K562 (cell line): ENCODE measurements around the gene OPTN. TPM values are rescaled to one million over a fixed set of nuclear protein-coding genes. Genes with fewer than 3 reads are reported as not detected.

Experiments
- ARID2 ChIP-seq: fragments of 450-650 bp; IDR thresholded peaks from 2 replicates; pipeline ENCODE4 v1.6.1; 2017; ENCODE audit warnings: antibody characterized with exemption, mild to moderate bottlenecking
- CREBBP ChIP-seq: IDR thresholded peaks from one replicate; pipeline ENCODE4 v1.6.1; 2012; ENCODE audit warnings: low read depth, mild to moderate bottlenecking, control low read depth, inconsistent platforms, low read length
- DNMT1 ChIP-seq: fragments of 450-650 bp; IDR thresholded peaks from 2 replicates; pipeline ENCODE4 v1.6.1; 2016; ENCODE audit warnings: antibody characterized with exemption, mild to moderate bottlenecking
- ELF2 ChIP-seq: fragments of 250-450 bp; sonication (Bioruptor Pico); IDR thresholded peaks from 2 replicates; pipeline ENCODE4 v1.5.0; 2021; ENCODE audit warnings: mild to moderate bottlenecking
- GABPB2 ChIP-seq: fragments of 250-450 bp; sonication (Bioruptor Pico); conservative IDR thresholded peaks from 2 replicates; pipeline ENCODE4 v1.5.1; 2021; ENCODE audit warnings: mild to moderate bottlenecking
- HNRNPK ChIP-seq: fragments of 200-400 bp; formaldehyde crosslinking; IDR thresholded peaks from one replicate; pipeline ENCODE4 v1.6.1; 2018; ENCODE audit warnings: mild to moderate bottlenecking, low read depth, low read length; ENCODE audit not compliant: poor library complexity, severe bottlenecking
- KAT2B ChIP-seq: IDR thresholded peaks from one replicate; pipeline ENCODE4 v1.6.1; 2012; ENCODE audit warnings: low read depth, mild to moderate bottlenecking, control low read depth, inconsistent platforms, low read length, moderate library complexity
- MCM3 ChIP-seq: fragments of 450-650 bp; IDR thresholded peaks from 2 replicates; pipeline ENCODE4 v1.6.1; 2016
- MYBL2 ChIP-seq, 2 experiments: fragments of 450-650 bp in 1 of 2; sonication (generic) in 1 of 2; formaldehyde crosslinking in 1 of 2; IDR thresholded peaks; 2 replicates each; pipeline versions ENCODE4 v1.6.1 to v1.8.1; 2017 to 2022; ENCODE audit warnings: borderline replicate concordance in 1 of 2, inconsistent platforms in 1 of 2, low read depth in 1 of 2, mild to moderate bottlenecking in 1 of 2, missing genetic modification reagents in 1 of 2, moderate library complexity in 1 of 2
- NCOR1 ChIP-seq: fragments of 450-650 bp; IDR thresholded peaks from 2 replicates; pipeline ENCODE4 v1.6.1; 2016; ENCODE audit warnings: mild to moderate bottlenecking, moderate library complexity
- SAFB ChIP-seq: fragments of 200-400 bp; formaldehyde crosslinking; IDR thresholded peaks from 2 replicates; pipeline ENCODE4 v1.6.1; 2017; ENCODE audit warnings: low read depth, low read length, borderline replicate concordance
- U2AF2 ChIP-seq: fragments of 200-400 bp; formaldehyde crosslinking; optimal IDR thresholded peaks from 2 replicates; pipeline ENCODE3; 2017; ENCODE audit warnings: low read depth, mild to moderate bottlenecking, low read length
- XRCC4 ChIP-seq: IDR thresholded peaks from one replicate; pipeline ENCODE4 v1.6.1; 2011; ENCODE audit not compliant: insufficient read depth, insufficient read length; ENCODE audit errors: extremely low read depth
- ZBTB7A ChIP-seq: IDR thresholded peaks from 2 replicates; pipeline ENCODE4 v1.6.1; 2011; ENCODE audit warnings: low read depth, mild to moderate bottlenecking, low read length, moderate library complexity, borderline replicate concordance; ENCODE audit not compliant: control insufficient read depth
- ZC3H11A ChIP-seq: IDR thresholded peaks from 2 replicates; pipeline ENCODE4 v1.6.1; 2012; ENCODE audit warnings: low read depth, low read length, improper control_type of control experiment
- ZNF316 ChIP-seq: fragments of 450-650 bp; IDR thresholded peaks from 2 replicates; pipeline ENCODE4 v1.6.1; 2016
- ZNF668 ChIP-seq: fragments of 250-450 bp; sonication (Bioruptor Pico); IDR thresholded peaks from 2 replicates; pipeline ENCODE4 v1.8.0; 2022; ENCODE audit warnings: mild to moderate bottlenecking, inconsistent platforms
- ZZZ3 ChIP-seq: fragments of 450-650 bp; IDR thresholded peaks from 2 replicates; pipeline ENCODE4 v1.6.1; 2016; ENCODE audit warnings: antibody characterized with exemption, mild to moderate bottlenecking, moderate library complexity
- polyA plus RNA-seq, 8 experiments: library from polyadenylated mRNA; depleted of rRNA in 4 of 8; stranded (reverse) in 5 of 8; unstranded in 3 of 8; fragments of >200 nt; fragmentation: Nextera tagmentation in 2 of 8; fragmentation: Illumina TruSeq in 1 of 8; extraction: Ambion mirVana in 2 of 8; extraction: Trizol in 1 of 8; gene quantifications; 2 replicates each; pipeline versions ENCODE4 v1.2.1 to v1.2.3, GENCODE V29; 2011 to 2014; ENCODE audit warnings: inconsistent platforms in 1 of 8, missing spikeins in 1 of 8
- total RNA-seq, 7 experiments: library from RNA; depleted of rRNA in 6 of 7; stranded (reverse); fragments of >200 nt in 6 of 7; fragmentation: Illumina TruSeq in 2 of 7; extraction: Trizol in 2 of 7; gene quantifications; 2 replicates each; pipeline versions ENCODE4 v1.2.1 to v1.2.3, GENCODE V29; 2011 to 2021; ENCODE audit warnings: low replicate concordance in 1 of 7
- TF ChIP-seq, protein P1 (sequence below): fragments of 450-650 bp; IDR thresholded peaks from 2 replicates; pipeline ENCODE4 v1.6.1; 2016; ENCODE audit warnings: low read depth
- TF ChIP-seq, protein P2 (sequence below): sonication (generic); formaldehyde crosslinking; IDR thresholded peaks from 2 replicates; pipeline ENCODE4 v1.8.0; 2022; ENCODE audit warnings: missing genetic modification reagents, mild to moderate bottlenecking, moderate library complexity, borderline replicate concordance

Gene OPTN
- total and polyA plus RNA-seq, 9 of the 15 experiments (the other 6 are each of a cell fraction or from before 2014, with no cell fraction given), result 2.2 to 6.8 (median 5.0) TPM

DNA sequence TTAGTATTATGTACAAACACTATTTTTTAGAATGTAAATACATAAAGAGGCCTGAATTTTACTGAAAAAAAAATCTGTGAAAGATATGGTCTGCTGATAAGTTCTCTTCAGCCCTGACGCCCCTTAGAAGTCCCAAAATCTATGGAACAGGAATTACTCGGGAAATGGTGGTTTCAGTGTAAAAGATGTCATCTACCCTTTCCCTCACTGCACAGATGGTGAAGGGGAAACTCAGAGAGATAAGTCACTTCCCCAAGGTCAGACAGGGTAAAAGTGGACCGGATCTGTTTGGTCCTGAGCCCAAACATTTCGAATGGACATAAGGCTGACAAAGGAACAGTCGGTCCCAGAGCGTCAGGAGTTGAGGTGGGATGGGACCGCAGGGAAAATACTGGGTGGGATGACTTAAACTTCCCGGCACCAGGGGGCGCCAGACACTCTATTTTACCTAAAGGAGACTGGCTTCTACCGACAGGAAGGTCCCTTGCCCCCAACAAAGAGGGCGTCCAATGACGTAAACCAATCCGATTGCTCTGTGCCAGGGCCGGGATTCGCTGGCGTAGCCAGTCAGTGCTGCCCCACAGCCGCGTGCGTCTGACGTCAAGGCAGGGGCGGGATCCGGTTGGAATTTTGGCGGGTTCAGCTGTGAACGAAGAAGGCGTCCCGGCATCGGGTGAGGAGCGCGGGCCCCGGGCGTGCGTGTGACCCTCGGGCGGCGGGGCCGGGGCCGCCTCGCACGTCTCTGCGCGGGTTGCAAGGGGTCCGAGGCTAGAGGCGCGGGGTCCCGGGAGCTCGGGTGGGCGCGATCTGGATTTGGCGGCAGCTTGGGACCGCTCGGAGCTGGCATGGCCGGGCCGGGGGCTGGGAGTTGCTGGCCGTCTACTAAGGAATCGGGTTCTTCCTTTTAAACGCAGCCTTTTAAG, 61.2 kb downstream of the OPTN start, which contains the start of gene MCM10 (continued):
- TF ChIP-seq MYBL2 (IDR thresholded peaks at IDR 0.05; ENCODE audit: low read depth) (no peak), MYBL2 (CRISPR knock-in tag; IDR thresholded peaks at IDR 0.05; ENCODE audit: borderline replicate concordance) (no peak), ZNF316 (no peak), KAT2B (no peak), CREBBP (no peak), ARID2 (no peak), SAFB (no peak), ZC3H11A (no peak), ZNF668 (CRISPR knock-in tag) (no peak), MCM3 (no peak), HNRNPK (no peak), ELF2 (CRISPR knock-in tag) (no peak), DNMT1 (no peak), GABPB2 (CRISPR knock-in tag) (no peak), NCOR1 (peak; percentile 64), U2AF2 (no peak), XRCC4 (no peak), ZBTB7A (peak; percentile 15; the same call in 1 of the 2 replicates), ZZZ3 (no peak)
- TF ChIP-seq, protein P1, sequence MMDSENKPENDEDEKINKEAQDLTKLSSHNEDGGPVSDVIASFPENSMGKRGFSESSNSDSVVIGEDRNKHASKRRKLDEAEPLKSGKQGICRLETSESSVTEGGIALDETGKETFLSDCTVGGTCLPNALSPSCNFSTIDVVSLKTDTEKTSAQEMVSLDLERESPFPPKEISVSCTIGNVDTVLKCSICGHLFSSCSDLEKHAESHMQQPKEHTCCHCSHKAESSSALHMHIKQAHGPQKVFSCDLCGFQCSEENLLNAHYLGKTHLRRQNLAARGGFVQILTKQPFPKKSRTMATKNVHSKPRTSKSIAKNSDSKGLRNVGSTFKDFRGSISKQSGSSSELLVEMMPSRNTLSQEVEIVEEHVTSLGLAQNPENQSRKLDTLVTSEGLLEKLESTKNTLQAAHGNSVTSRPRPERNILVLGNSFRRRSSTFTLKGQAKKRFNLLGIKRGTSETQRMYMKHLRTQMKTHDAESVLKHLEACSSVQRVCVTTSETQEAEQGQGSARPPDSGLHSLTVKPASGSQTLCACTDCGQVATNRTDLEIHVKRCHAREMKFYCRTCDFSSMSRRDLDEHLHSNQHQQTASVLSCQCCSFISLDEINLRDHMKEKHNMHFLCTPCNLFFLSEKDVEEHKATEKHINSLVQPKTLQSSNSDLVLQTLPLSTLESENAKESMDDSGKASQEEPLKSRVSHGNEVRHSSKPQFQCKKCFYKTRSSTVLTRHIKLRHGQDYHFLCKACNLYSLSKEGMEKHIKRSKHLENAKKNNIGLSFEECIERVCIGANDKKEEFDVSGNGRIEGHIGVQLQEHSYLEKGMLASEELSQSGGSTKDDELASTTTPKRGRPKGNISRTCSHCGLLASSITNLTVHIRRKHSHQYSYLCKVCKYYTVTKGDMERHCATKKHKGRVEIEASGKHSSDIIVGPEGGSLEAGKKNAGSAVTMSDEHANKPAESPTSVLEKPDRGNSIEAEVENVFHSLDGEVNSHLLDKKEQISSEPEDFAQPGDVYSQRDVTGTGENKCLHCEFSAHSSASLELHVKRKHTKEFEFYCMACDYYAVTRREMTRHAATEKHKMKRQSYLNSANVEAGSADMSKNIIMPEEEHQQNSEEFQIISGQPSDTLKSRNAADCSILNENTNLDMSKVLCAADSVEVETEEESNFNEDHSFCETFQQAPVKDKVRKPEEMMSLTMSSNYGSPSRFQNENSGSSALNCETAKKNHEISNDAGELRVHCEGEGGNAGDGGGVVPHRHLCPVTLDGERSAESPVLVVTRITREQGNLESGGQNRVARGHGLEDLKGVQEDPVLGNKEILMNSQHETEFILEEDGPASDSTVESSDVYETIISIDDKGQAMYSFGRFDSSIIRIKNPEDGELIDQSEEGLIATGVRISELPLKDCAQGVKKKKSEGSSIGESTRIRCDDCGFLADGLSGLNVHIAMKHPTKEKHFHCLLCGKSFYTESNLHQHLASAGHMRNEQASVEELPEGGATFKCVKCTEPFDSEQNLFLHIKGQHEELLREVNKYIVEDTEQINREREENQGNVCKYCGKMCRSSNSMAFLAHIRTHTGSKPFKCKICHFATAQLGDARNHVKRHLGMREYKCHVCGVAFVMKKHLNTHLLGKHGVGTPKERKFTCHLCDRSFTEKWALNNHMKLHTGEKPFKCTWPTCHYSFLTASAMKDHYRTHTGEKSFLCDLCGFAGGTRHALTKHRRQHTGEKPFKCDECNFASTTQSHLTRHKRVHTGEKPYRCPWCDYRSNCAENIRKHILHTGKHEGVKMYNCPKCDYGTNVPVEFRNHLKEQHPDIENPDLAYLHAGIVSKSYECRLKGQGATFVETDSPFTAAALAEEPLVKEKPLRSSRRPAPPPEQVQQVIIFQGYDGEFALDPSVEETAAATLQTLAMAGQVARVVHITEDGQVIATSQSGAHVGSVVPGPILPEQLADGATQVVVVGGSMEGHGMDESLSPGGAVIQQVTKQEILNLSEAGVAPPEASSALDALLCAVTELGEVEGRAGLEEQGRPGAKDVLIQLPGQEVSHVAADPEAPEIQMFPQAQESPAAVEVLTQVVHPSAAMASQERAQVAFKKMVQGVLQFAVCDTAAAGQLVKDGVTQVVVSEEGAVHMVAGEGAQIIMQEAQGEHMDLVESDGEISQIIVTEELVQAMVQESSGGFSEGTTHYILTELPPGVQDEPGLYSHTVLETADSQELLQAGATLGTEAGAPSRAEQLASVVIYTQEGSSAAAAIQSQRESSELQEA, result no peak
- TF ChIP-seq, protein P2, sequence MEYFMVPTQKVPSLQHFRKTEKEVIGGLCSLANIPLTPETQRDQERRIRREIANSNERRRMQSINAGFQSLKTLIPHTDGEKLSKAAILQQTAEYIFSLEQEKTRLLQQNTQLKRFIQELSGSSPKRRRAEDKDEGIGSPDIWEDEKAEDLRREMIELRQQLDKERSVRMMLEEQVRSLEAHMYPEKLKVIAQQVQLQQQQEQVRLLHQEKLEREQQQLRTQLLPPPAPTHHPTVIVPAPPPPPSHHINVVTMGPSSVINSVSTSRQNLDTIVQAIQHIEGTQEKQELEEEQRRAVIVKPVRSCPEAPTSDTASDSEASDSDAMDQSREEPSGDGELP, result peak; percentile 94
